HepG2 (cell line): Measurements from ENCODE around the gene ACTR1B. TPM values are rescaled to one million over a fixed set of nuclear protein-coding genes. Genes with fewer than 3 reads are reported as not detected.

Experiments
- ARID3A ChIP-seq: IDR thresholded peaks from 2 replicates; pipeline ENCODE4 v1.6.1; 2012; ENCODE audit warnings: low read depth, low read length, improper control_type of control experiment
- MATR3 ChIP-seq: sonication (generic); formaldehyde crosslinking; IDR thresholded peaks from 2 replicates; pipeline ENCODE4 v1.4.0; 2020; ENCODE audit warnings: missing genetic modification reagents
- MXI1 ChIP-seq: IDR thresholded peaks from 3 replicates; pipeline ENCODE4 v1.6.1; 2012; ENCODE audit warnings: low read depth, low read length, inconsistent platforms, borderline replicate concordance
- NBN ChIP-seq: fragments of 450-650 bp; conservative IDR thresholded peaks from 2 replicates; pipeline ENCODE4 v1.6.1; 2017
- NR2C2 ChIP-seq: sonication (generic); formaldehyde crosslinking; IDR thresholded peaks from 2 replicates; pipeline ENCODE4 v1.4.0; 2020; ENCODE audit warnings: missing genetic modification reagents, mild to moderate bottlenecking, moderate library complexity, borderline replicate concordance
- ONECUT2 ChIP-seq: sonication (generic); formaldehyde crosslinking; IDR thresholded peaks from 2 replicates; pipeline ENCODE4 v1.4.0; 2020; ENCODE audit warnings: missing genetic modification reagents
- POGZ ChIP-seq: sonication (generic); formaldehyde crosslinking; IDR thresholded peaks from 2 replicates; pipeline ENCODE4 v1.4.0; 2020; ENCODE audit warnings: mild to moderate bottlenecking, missing genetic modification reagents
- SALL2 ChIP-seq: sonication (generic); formaldehyde crosslinking; IDR thresholded peaks from 2 replicates; pipeline ENCODE4 v1.8.1; 2023; ENCODE audit warnings: mild to moderate bottlenecking, missing genetic modification reagents, inconsistent platforms
- SMAD3 ChIP-seq: sonication (generic); formaldehyde crosslinking; IDR thresholded peaks from 2 replicates; pipeline ENCODE4 v1.4.0; 2020; ENCODE audit warnings: missing genetic modification reagents
- SP4 ChIP-seq: sonication (generic); formaldehyde crosslinking; IDR thresholded peaks from 2 replicates; pipeline ENCODE4 v1.8.1; 2023; ENCODE audit warnings: mild to moderate bottlenecking, missing genetic modification reagents
- SYNCRIP ChIP-seq: fragments of 200-400 bp; formaldehyde crosslinking; IDR thresholded peaks from 2 replicates; pipeline ENCODE4 v1.6.1; 2018; ENCODE audit warnings: mild to moderate bottlenecking, low read depth, low read length; ENCODE audit not compliant: insufficient read depth
- TARDBP ChIP-seq: sonication (generic); formaldehyde crosslinking; IDR thresholded peaks from 2 replicates; pipeline ENCODE4 v1.8.0; 2022; ENCODE audit warnings: mild to moderate bottlenecking, missing genetic modification reagents
- THAP11 ChIP-seq: IDR thresholded peaks from 2 replicates; pipeline ENCODE4 v1.6.1; 2016; ENCODE audit warnings: missing biosample characterization, missing genetic modification reagents
- THRA ChIP-seq: sonication (generic); formaldehyde crosslinking; IDR thresholded peaks from 2 replicates; pipeline ENCODE4 v1.4.0; 2020; ENCODE audit warnings: missing genetic modification reagents, borderline replicate concordance
- UBTF ChIP-seq: sonication (generic); formaldehyde crosslinking; IDR thresholded peaks from 2 replicates; pipeline ENCODE4 v1.4.0; 2020; ENCODE audit warnings: mild to moderate bottlenecking, missing genetic modification reagents
- ZFY ChIP-seq: sonication (generic); formaldehyde crosslinking; IDR thresholded peaks from 2 replicates; pipeline ENCODE4 v1.4.0; 2020; ENCODE audit warnings: missing genetic modification reagents
- ZIK1 ChIP-seq: sonication (generic); formaldehyde crosslinking; IDR thresholded peaks from 2 replicates; pipeline ENCODE4 v1.5.0; 2020; ENCODE audit warnings: mild to moderate bottlenecking, low read depth, missing genetic modification reagents, borderline replicate concordance
- ZNF205 ChIP-seq: IDR thresholded peaks from 2 replicates; pipeline ENCODE4 v1.6.1; 2018; ENCODE audit warnings: missing biosample characterization, missing genetic modification reagents
- ZNF230 ChIP-seq: sonication (generic); formaldehyde crosslinking; IDR thresholded peaks from 2 replicates; pipeline ENCODE4 v1.4.0; 2020; ENCODE audit warnings: mild to moderate bottlenecking, missing genetic modification reagents
- ZNF234 ChIP-seq: sonication (generic); formaldehyde crosslinking; conservative IDR thresholded peaks from 2 replicates; pipeline ENCODE4 v1.5.1; 2020; ENCODE audit warnings: mild to moderate bottlenecking, missing genetic modification reagents
- ZNF367 ChIP-seq: sonication (generic); formaldehyde crosslinking; IDR thresholded peaks from 2 replicates; pipeline ENCODE4 v1.4.0; 2020; ENCODE audit warnings: missing genetic modification reagents, borderline replicate concordance
- ZNF512 ChIP-seq: sonication (generic); formaldehyde crosslinking; IDR thresholded peaks from 2 replicates; pipeline ENCODE4 v1.4.0; 2020; ENCODE audit warnings: mild to moderate bottlenecking, missing genetic modification reagents
- polyA plus RNA-seq, 8 experiments: library from polyadenylated mRNA; depleted of rRNA in 3 of 8; stranded (reverse) in 7 of 8; unstranded in 1 of 8; fragments of >200 nt; fragmentation: Illumina TruSeq in 4 of 8; extraction: Trizol in 4 of 8; gene quantifications; 2 replicates each; pipeline versions ENCODE4 v1.2.1 to v1.2.3, GENCODE V29; 2011 to 2016; ENCODE audit warnings: low read depth in 4 of 8, missing spikeins in 1 of 8, mixed read lengths in 1 of 8; ENCODE audit not compliant: insufficient read depth in 1 of 8
- total RNA-seq, 5 experiments: library from RNA; depleted of rRNA; stranded (reverse); fragments of >200 nt; fragmentation: Illumina TruSeq; extraction: Trizol; gene quantifications; 2 replicates each; pipeline ENCODE4 v1.2.3, GENCODE V29; 2016; ENCODE audit warnings: low read depth in 1 of 5

The ACTR1B gene
- total and polyA plus RNA-seq, 2 of the 13 experiments (the other 11 are each of a cell fraction or from before 2014, with no cell fraction given) = 61.7 to 76.7 TPM

GRCh38 chr2:97662895-97663625 is 784 bp downstream of the ACTR1B start (continued):
- 0 out of 2 replicates have a peak, but pooled peaks have one; percentile 42 for TF ChIP-seq ZNF205 (CRISPR knock-in tag)
- 0 out of 2 replicates have a peak, but pooled peaks have one; percentile 29 for TF ChIP-seq SALL2 (CRISPR knock-in tag)
- TF ChIP-seq THRA (CRISPR knock-in tag) = peak; percentile 45
- TF ChIP-seq ZNF512 (CRISPR knock-in tag) = no peak
- TF ChIP-seq ONECUT2 (CRISPR knock-in tag) = no peak
- TF ChIP-seq ZNF367 (CRISPR knock-in tag) = 0 out of 2 replicates have a peak, but pooled peaks have one; percentile 41
- TF ChIP-seq SYNCRIP = no peak
- TF ChIP-seq NBN = no peak
- peak; percentile 17; the same call in 1 of the 2 replicates for TF ChIP-seq TARDBP (CRISPR knock-in tag)
- no peak for TF ChIP-seq MATR3
- TF ChIP-seq ZNF234 (CRISPR knock-in tag) = 0 out of 2 replicates have a peak, but pooled peaks have one; percentile 37
- no peak for TF ChIP-seq ARID3A
- TF ChIP-seq THAP11 (CRISPR knock-in tag) = peak; percentile 28; the same call in 1 of the 2 replicates
- TF ChIP-seq POGZ (CRISPR knock-in tag) = no peak
- TF ChIP-seq UBTF (CRISPR knock-in tag) = peak; percentile 72
- TF ChIP-seq ZIK1 (CRISPR knock-in tag) = 0 out of 2 replicates have a peak, but pooled peaks have one; percentile 45
- peak; percentile 71; the same call in 1 of the 2 replicates for TF ChIP-seq NR2C2 (CRISPR knock-in tag)
- 0 out of 2 replicates have a peak, but pooled peaks have one; percentile 12 for TF ChIP-seq SP4 (CRISPR knock-in tag)
- peak; percentile 26; the same call in 1 of the 3 replicates for TF ChIP-seq MXI1
- 0 out of 2 replicates have a peak, but pooled peaks have one; percentile 44 for TF ChIP-seq ZFY (CRISPR knock-in tag)
- TF ChIP-seq ZNF230 (CRISPR knock-in tag) = peak; percentile 61; the same call in 1 of the 2 replicates
- no peak for TF ChIP-seq SMAD3
